Keratinocyte (primary cell): ENCODE data around the gene GSX1. TPM values are rescaled to one million over a fixed set of nuclear protein-coding genes. Genes with fewer than 3 reads are reported as not detected.

ENCODE experiments used
- DNase-seq: peaks from one replicate; pipeline ENCODE4 v3.0.0-alpha.2; 2011; ENCODE audit warnings: low read depth, missing footprints, low spot score
- FAIRE-seq: peaks from 2 replicates; lab custom pipeline; 2011; peaks lifted over from hg19 to GRCh38; lab: Jason Lieb, UNC
- H2AFZ ChIP-seq: 2 replicates; pipeline ENCODE4 v1.6.0; 2012; ENCODE audit warnings: low read length, control low read depth, inconsistent platforms; ENCODE audit not compliant: control insufficient read depth
- H3K27ac ChIP-seq: 2 replicates; pipeline ENCODE4 v1.5.1; 2011; ENCODE audit warnings: low read length; ENCODE audit not compliant: control insufficient read depth, insufficient read depth
- H3K27me3 ChIP-seq: 3 replicates; pipeline ENCODE4 v1.6.0; 2011; ENCODE audit warnings: low read length; ENCODE audit not compliant: control insufficient read depth, insufficient read depth; ENCODE audit errors: extremely low read depth
- H3K36me3 ChIP-seq, 2 experiments: 2 replicates in 1 of 2; 3 replicates in 1 of 2; pipeline ENCODE4 v1.5.1; 2011; ENCODE audit warnings: low read length in 2 of 2, mild to moderate bottlenecking in 1 of 2; ENCODE audit not compliant: control insufficient read depth in 2 of 2, insufficient read depth in 2 of 2; ENCODE audit errors: extremely low read depth in 1 of 2
- H3K4me1 ChIP-seq: 3 replicates; pipeline ENCODE4 v1.5.1; 2011; ENCODE audit warnings: low read length; ENCODE audit not compliant: control insufficient read depth, insufficient read depth; ENCODE audit errors: extremely low read depth
- H3K4me2 ChIP-seq: 3 replicates; pipeline ENCODE4 v1.6.0; 2011; ENCODE audit warnings: low read depth, low read length; ENCODE audit not compliant: control insufficient read depth, insufficient read depth; ENCODE audit errors: extremely low read depth
- H3K4me3 ChIP-seq, 3 experiments: fragments of 200-600 bp in 1 of 3; sonication (generic) in 1 of 3; 2 replicates in 2 of 3; 3 replicates in 1 of 3; pipeline ENCODE4 v1.5.1; 2011 to 2016; ENCODE audit warnings: low read length in 3 of 3, mild to moderate bottlenecking in 3 of 3, control low read depth in 2 of 3, inconsistent platforms in 1 of 3, low read depth in 1 of 3, mixed read lengths in 1 of 3, mixed run types in 1 of 3, moderate library complexity in 1 of 3; ENCODE audit not compliant: control insufficient read depth in 2 of 3, insufficient read depth in 2 of 3; ENCODE audit errors: extremely low read depth in 1 of 3
- H3K79me2 ChIP-seq: 2 replicates; pipeline ENCODE4 v1.6.0; 2012; ENCODE audit warnings: low read length; ENCODE audit not compliant: control insufficient read depth, insufficient read depth
- H3K9ac ChIP-seq: 3 replicates; pipeline ENCODE4 v1.6.0; 2011; ENCODE audit warnings: low read length; ENCODE audit not compliant: control insufficient read depth, insufficient read depth; ENCODE audit errors: extremely low read depth
- H3K9me1 ChIP-seq: 3 replicates; pipeline ENCODE4 v1.6.0; 2011; ENCODE audit warnings: low read length; ENCODE audit not compliant: control insufficient read depth, insufficient read depth; ENCODE audit errors: extremely low read depth
- H3K9me3 ChIP-seq: 2 replicates; pipeline ENCODE4 v1.5.1; 2012; ENCODE audit warnings: low read depth, low read length; ENCODE audit not compliant: control insufficient read depth
- H4K20me1 ChIP-seq: 3 replicates; pipeline ENCODE4 v1.6.0; 2011; ENCODE audit warnings: low read length; ENCODE audit not compliant: control insufficient read depth, insufficient read depth; ENCODE audit errors: extremely low read depth
- EZH2 ChIP-seq: IDR thresholded peaks from one replicate; pipeline ENCODE4 v1.6.1; 2012; ENCODE audit warnings: inconsistent platforms, mild to moderate bottlenecking, low read length, moderate library complexity
- dilution Hi-C: fragments of 300-500 bp; cut with MboI; formaldehyde crosslinking; loops from one replicate; pipeline ENCODE4 v1.7.0; 2020; ENCODE audit warnings: low sequenced_read_pairs; ENCODE audit not compliant: extremely low pct_ligation_motif_present
- polyA plus RNA-seq, 5 experiments: library from polyadenylated mRNA; depleted of rRNA in 3 of 5; stranded (reverse) in 3 of 5; stranded (forward) in 1 of 5; unstranded in 1 of 5; fragments of >200 nt; gene quantifications; 1 replicate in 1 of 5; 2 replicates in 3 of 5; 3 replicates in 1 of 5; pipeline versions ENCODE4 v1.2.1 to v1.2.3, GENCODE V29; 2011 to 2012; ENCODE audit warnings: missing spikeins in 2 of 5, low read depth in 1 of 5, low replicate concordance in 1 of 5
- TF ChIP-seq, protein P1 (sequence below), 3 experiments: IDR thresholded peaks in 1 of 3; conservative IDR thresholded peaks in 1 of 3; optimal IDR thresholded peaks in 1 of 3; 2 replicates in 2 of 3; 3 replicates in 1 of 3; pipeline versions ENCODE3 to v1.5.1; 2011; ENCODE audit warnings: low read length in 3 of 3, mild to moderate bottlenecking in 3 of 3, moderate library complexity in 2 of 3, control low read depth in 1 of 3, inconsistent platforms in 1 of 3; ENCODE audit not compliant: insufficient read depth in 2 of 3; ENCODE audit errors: extremely low read depth in 1 of 3

The GSX1 gene
- polyA plus RNA-seq, 1 donor (not counting 4 experiments of a cell fraction or from before 2014, with no cell fraction given) = not detected

DNA sequence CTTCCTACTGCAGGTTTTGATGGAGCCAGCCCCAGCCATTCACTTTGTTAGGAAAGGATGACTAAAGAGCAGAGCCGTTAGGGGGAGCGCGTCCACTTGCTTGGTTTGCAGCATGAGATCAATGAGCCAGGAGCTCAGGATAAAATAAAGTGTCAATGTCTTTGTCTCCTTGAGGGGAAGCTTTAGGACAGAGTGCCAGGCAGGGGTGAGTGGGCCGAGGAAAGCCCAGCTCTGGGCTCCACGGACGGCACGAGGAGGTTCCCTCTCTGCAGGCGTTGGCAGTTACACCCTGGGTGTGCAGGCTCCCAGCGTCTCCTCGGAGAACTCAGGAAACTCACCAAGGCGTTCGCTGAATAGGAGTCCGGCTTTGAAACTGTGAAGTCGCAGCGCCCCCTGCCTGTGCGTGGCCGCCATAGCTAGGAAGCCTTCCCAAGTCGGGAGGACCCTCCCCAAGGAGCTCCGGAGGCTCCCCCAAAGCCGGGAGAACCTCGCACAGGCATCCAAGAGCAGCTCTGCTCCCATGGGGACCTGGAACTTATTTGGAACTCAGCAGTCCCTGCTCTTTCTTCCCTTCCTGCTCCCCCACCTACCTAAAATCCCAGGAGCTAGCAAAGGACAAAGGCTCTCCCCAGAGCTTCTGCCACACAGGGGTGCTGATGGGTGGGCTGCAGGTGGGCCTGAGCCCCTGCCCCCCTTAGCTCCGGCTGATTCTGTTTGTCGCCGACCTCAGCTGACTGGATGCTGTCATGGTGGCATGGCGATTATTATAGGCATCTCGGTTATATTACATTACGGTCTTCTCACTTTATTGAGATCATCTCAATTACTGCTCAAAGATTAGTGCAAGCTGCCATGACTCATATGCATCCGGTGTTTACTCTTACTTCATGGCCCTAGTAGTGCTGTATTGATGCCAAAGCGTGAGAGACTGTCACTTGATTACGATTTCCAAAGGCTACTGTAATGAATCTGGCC lies 34.4 kb downstream of the GSX1 start:
- Histone ChIP-seq H3K4me1 (no peaks in the 10 kb centered on the region), H3K4me2 (peak overlapping the region; percentile 82), H3K36me3 (no peaks in the 10 kb centered on the region), H3K9ac (no peak overlapping the region), H3K9me3 (no peaks in the 10 kb centered on the region), H3K27ac (no peak overlapping the region), H3K79me2 (no peaks in the 10 kb centered on the region), H3K4me3 (peak overlapping the region; percentile 11 to 59 (median 43)), H4K20me1 (no peaks in the 10 kb centered on the region), H3K9me1 (no peaks in the 10 kb centered on the region), H2AFZ (peak overlapping the region; percentile 72), H3K27me3 (peaks cover 38% of the 10 kb centered on the region)
- TF ChIP-seq, protein P1, sequence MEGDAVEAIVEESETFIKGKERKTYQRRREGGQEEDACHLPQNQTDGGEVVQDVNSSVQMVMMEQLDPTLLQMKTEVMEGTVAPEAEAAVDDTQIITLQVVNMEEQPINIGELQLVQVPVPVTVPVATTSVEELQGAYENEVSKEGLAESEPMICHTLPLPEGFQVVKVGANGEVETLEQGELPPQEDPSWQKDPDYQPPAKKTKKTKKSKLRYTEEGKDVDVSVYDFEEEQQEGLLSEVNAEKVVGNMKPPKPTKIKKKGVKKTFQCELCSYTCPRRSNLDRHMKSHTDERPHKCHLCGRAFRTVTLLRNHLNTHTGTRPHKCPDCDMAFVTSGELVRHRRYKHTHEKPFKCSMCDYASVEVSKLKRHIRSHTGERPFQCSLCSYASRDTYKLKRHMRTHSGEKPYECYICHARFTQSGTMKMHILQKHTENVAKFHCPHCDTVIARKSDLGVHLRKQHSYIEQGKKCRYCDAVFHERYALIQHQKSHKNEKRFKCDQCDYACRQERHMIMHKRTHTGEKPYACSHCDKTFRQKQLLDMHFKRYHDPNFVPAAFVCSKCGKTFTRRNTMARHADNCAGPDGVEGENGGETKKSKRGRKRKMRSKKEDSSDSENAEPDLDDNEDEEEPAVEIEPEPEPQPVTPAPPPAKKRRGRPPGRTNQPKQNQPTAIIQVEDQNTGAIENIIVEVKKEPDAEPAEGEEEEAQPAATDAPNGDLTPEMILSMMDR (optimal IDR thresholded peaks at IDR 0.05 in 1 of 3, IDR thresholded peaks at IDR 0.05 in 1 of 3, conservative IDR thresholded peaks at IDR 0.05 in 1 of 3; ENCODE audit: extremely low read depth in 1 of 3, insufficient read depth in 2 of 3, low read length in 3 of 3) = peak; percentile 87 to 90 (median 89)
- no peak for TF ChIP-seq EZH2
- FAIRE-seq (peak; percentile 69), DNase-seq (peak; percentile 48)
- dilution Hi-C loops = loop anchor here (25.0 kb wide), 1 partner anchor 136 kb away; the partner anchor contains the start of gene CDX2

GRCh38 chr13:27827646-27828045 lies 35.4 kb downstream of the GSX1 start:
- no peak overlapping the region for H3K4me2 ChIP-seq
- H2AFZ ChIP-seq = no peak overlapping the region
- H3K9me3 ChIP-seq = no peaks in the 10 kb centered on the region
- H3K27me3 ChIP-seq = peaks cover 30% of the 10 kb centered on the region
- H3K36me3 ChIP-seq = no peaks in the 10 kb centered on the region
- no peaks in the 10 kb centered on the region for H3K79me2 ChIP-seq
- no peak overlapping the region for H3K27ac ChIP-seq
- DNase-seq = no peak
- no peaks in the 10 kb centered on the region for H4K20me1 ChIP-seq
- no peak overlapping the region for H3K4me3 ChIP-seq
- no peaks in the 10 kb centered on the region for H3K4me1 ChIP-seq
- H3K9ac ChIP-seq = no peak overlapping the region
- H3K9me1 ChIP-seq = no peaks in the 10 kb centered on the region
- FAIRE-seq = no peak
- dilution Hi-C loops = loop anchor here (25.0 kb wide), 1 partner anchor 135 kb away; the partner anchor contains the start of gene CDX2
- TF ChIP-seq, protein P1 (optimal IDR thresholded peaks at IDR 0.05 in 1 of 3, IDR thresholded peaks at IDR 0.05 in 1 of 3, conservative IDR thresholded peaks at IDR 0.05 in 1 of 3; ENCODE audit: extremely low read depth in 1 of 3, insufficient read depth in 2 of 3, low read length in 3 of 3) = no peak
